Transverse colon (tissue), 4 donors: ENCODE data around the gene IL17RB.

Experiments
- POLR2AphosphoS5 ChIP-seq, 3 donors: sonication (generic); formaldehyde crosslinking; IDR thresholded peaks; one replicate each; pipeline ENCODE4 v1.6.1; 2016; ENCODE audit warnings: antibody characterized with exemption in 3 of 3
- TF ChIP-seq, protein P1 (sequence below), 5 experiments: fragments of 200-600 bp in 3 of 5; fragments of 450-650 bp in 2 of 5; sonication (generic) in 3 of 5; IDR thresholded peaks; 1 replicate in 2 of 5; 2 replicates in 3 of 5; pipeline ENCODE4 v1.5.1; 2016 to 2017; ENCODE audit warnings: antibody characterized with exemption in 5 of 5, inconsistent platforms in 3 of 5, mild to moderate bottlenecking in 2 of 5, moderate library complexity in 1 of 5

DNA sequence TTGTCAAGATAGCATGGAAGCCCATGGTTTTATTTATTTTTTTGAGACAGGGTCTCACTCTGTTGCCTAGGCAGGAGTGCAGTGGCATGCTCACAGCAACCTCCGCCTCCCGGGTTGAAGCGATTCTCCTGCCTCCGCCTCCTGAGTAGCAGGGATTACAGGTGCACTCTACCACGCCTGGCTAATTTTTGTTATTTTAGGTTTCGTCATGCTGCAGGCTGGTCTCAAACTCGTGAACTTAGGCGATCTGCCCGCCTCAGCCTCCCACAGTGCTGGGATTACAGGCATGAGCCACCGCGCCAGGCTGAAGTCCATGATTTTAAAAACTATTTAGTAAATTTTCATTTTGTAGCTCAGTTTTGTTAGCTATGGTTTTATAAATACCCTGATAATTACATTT lies 38.3 kb downstream of the IL17RB start:
- TF ChIP-seq, protein P1, sequence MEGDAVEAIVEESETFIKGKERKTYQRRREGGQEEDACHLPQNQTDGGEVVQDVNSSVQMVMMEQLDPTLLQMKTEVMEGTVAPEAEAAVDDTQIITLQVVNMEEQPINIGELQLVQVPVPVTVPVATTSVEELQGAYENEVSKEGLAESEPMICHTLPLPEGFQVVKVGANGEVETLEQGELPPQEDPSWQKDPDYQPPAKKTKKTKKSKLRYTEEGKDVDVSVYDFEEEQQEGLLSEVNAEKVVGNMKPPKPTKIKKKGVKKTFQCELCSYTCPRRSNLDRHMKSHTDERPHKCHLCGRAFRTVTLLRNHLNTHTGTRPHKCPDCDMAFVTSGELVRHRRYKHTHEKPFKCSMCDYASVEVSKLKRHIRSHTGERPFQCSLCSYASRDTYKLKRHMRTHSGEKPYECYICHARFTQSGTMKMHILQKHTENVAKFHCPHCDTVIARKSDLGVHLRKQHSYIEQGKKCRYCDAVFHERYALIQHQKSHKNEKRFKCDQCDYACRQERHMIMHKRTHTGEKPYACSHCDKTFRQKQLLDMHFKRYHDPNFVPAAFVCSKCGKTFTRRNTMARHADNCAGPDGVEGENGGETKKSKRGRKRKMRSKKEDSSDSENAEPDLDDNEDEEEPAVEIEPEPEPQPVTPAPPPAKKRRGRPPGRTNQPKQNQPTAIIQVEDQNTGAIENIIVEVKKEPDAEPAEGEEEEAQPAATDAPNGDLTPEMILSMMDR (IDR thresholded peaks at IDR 0.05): no peak
- TF ChIP-seq POLR2AphosphoS5 (IDR thresholded peaks at IDR 0.05): no peak
